Hypothalamus (tissue), 51 donors: ENCODE measurements around the gene FBRSL1.
A peak's percentile ranks its signal among the peaks of the same experiment; 100 is the strongest.

Experiments used
- DNase-seq, 51 donors: peaks; one replicate each; lab custom pipeline; 2025; lab: John Stamatoyannopoulos, UW

The FBRSL1 gene

GRCh38 chr12:132495165-132495544 is 5.2 kb downstream of the FBRSL1 start:
- no peak for DNase-seq

- no peak for DNase-seq
Measured at GRCh38 chr12:132495629-132496357, 5.8 kb downstream of the FBRSL1 start.

- DNase-seq, result no peak
Measured at GRCh38 chr12:132496358-132496669, 6.4 kb downstream of the FBRSL1 start.

- no peak for DNase-seq
Measured at GRCh38 chr12:132496710-132497109, 6.8 kb downstream of the FBRSL1 start.

GRCh38 chr12:132497514-132498405 is 7.8 kb downstream of the FBRSL1 start:
- DNase-seq, result no peak

GRCh38 chr12:132498931-132499330 is 9.0 kb downstream of the FBRSL1 start:
- no peak for DNase-seq

GRCh38 chr12:132500142-132500855 is 10.3 kb downstream of the FBRSL1 start:
- no peak for DNase-seq

GRCh38 chr12:132500856-132501180 is 10.9 kb downstream of the FBRSL1 start:
- DNase-seq, result no peak

- DNase-seq, result no peak
Measured at GRCh38 chr12:132501204-132501940, 11.4 kb downstream of the FBRSL1 start.

GRCh38 chr12:132502149-132502881 is 12.4 kb downstream of the FBRSL1 start:
- DNase-seq, result no peak

- no peak for DNase-seq
Measured at GRCh38 chr12:132502882-132503193, 12.9 kb downstream of the FBRSL1 start.

GRCh38 chr12:132503618-132504204 is 13.8 kb downstream of the FBRSL1 start:
- no peak for DNase-seq

GRCh38 chr12:132505105-132505851 is 15.3 kb downstream of the FBRSL1 start:
- no peak for DNase-seq

- no peak for DNase-seq
Measured at GRCh38 chr12:132505852-132506219, 15.9 kb downstream of the FBRSL1 start.

- DNase-seq, result peak in 39 of 51 donors; percentile 16 to 74 (median 44)
Measured at GRCh38 chr12:132506328-132507160, 16.6 kb downstream of the FBRSL1 start.

- DNase-seq, result no peak
Measured at GRCh38 chr12:132507161-132507538, 17.2 kb downstream of the FBRSL1 start.

GRCh38 chr12:132507656-132508490 is 17.9 kb downstream of the FBRSL1 start:
- DNase-seq, result no peak

- no peak for DNase-seq
Measured at GRCh38 chr12:132508491-132508740, 18.5 kb downstream of the FBRSL1 start.
